Peyer's patch (tissue), 4 donors: ENCODE results near the gene RALGDS. TPM values are rescaled to one million over a fixed set of nuclear protein-coding genes. Genes with fewer than 3 reads are reported as not detected.
"Not testable (repeated sequence)": the region's sequence is repeated elsewhere in the genome, so short reads cannot be mapped to it uniquely, and the experiment has no call there.

ENCODE experiments used
- DNase-seq, 3 donors: peaks; one replicate each; pipeline ENCODE4 v3.0.0-alpha.2; 2017 to 2019
- H3K27ac ChIP-seq, 4 donors: fragments of 200-600 bp; sonication (generic); one replicate each; pipeline ENCODE4 v1.5.1; 2016 to 2019
- H3K27me3 ChIP-seq, 2 donors: fragments of 200-600 bp; sonication (generic); one replicate each; pipeline ENCODE4 v1.5.1; 2019
- H3K36me3 ChIP-seq, 3 donors: fragments of 200-600 bp; sonication (generic); one replicate each; pipeline ENCODE4 v1.5.1; 2016 to 2019
- H3K4me1 ChIP-seq, 4 donors: fragments of 200-600 bp; sonication (generic); one replicate each; pipeline ENCODE4 v1.5.1; 2016 to 2019
- H3K4me3 ChIP-seq, 4 donors: fragments of 200-600 bp; sonication (generic); 1 replicate in 3 of 4; 2 replicates in 1 of 4; pipeline ENCODE4 v1.5.1; 2016 to 2019; ENCODE audit warnings: mild to moderate bottlenecking in 1 of 4
- H3K9me3 ChIP-seq, 4 donors: fragments of 200-600 bp; sonication (generic); one replicate each; pipeline ENCODE4 v1.5.1; 2016 to 2019; ENCODE audit warnings: mild to moderate bottlenecking in 1 of 4
- POLR2A ChIP-seq, 2 donors: fragments of 450-650 bp; IDR thresholded peaks; one replicate each; pipeline ENCODE4 v1.5.1; 2017; ENCODE audit warnings: antibody characterized with exemption in 2 of 2, mild to moderate bottlenecking in 2 of 2, moderate library complexity in 2 of 2
- total RNA-seq, 4 donors: library from RNA; depleted of rRNA; stranded (reverse); fragments of >200 nt; gene quantifications; one replicate each; pipeline ENCODE4 v1.1.0, GENCODE V29; 2016
- TF ChIP-seq, protein P1 (sequence below), 6 experiments: fragments of 450-650 bp in 4 of 6; fragments of 200-600 bp in 2 of 6; sonication (generic) in 1 of 6; IDR thresholded peaks; one replicate each; pipeline ENCODE4 v1.5.1; 2017 to 2019; ENCODE audit warnings: antibody characterized with exemption in 6 of 6, mild to moderate bottlenecking in 3 of 6, moderate library complexity in 1 of 6

Gene RALGDS
- total RNA-seq, 4 donors from 2014 or later, result 53.1 to 237 (median 139) TPM

- Histone ChIP-seq H3K36me3 (peaks cover 0 to 86% (median 2%) of the 10 kb centered on the region in 3 donors), H3K27ac (no peak overlapping the region), H3K4me3 (no peak overlapping the region), H3K9me3 (peaks cover 0 to 4% (median 0%) of the 10 kb centered on the region in 4 donors), H3K27me3 (no peaks in the 10 kb centered on the region), H3K4me1 (peaks cover 0 to 8% (median 0%) of the 10 kb centered on the region in 4 donors)
- DNase-seq, result peak in 1 of 3 donors; percentile 43
- TF ChIP-seq, protein P1, sequence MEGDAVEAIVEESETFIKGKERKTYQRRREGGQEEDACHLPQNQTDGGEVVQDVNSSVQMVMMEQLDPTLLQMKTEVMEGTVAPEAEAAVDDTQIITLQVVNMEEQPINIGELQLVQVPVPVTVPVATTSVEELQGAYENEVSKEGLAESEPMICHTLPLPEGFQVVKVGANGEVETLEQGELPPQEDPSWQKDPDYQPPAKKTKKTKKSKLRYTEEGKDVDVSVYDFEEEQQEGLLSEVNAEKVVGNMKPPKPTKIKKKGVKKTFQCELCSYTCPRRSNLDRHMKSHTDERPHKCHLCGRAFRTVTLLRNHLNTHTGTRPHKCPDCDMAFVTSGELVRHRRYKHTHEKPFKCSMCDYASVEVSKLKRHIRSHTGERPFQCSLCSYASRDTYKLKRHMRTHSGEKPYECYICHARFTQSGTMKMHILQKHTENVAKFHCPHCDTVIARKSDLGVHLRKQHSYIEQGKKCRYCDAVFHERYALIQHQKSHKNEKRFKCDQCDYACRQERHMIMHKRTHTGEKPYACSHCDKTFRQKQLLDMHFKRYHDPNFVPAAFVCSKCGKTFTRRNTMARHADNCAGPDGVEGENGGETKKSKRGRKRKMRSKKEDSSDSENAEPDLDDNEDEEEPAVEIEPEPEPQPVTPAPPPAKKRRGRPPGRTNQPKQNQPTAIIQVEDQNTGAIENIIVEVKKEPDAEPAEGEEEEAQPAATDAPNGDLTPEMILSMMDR (IDR thresholded peaks at IDR 0.05), result no peak
- TF ChIP-seq POLR2A (IDR thresholded peaks at IDR 0.05), result no peak
These were observed 21.1 kb downstream of the RALGDS start for GRCh38 chr9:133099726-133100505.

GRCh38 chr9:133098871-133099270, 22.2 kb downstream of the RALGDS start:
- no peak overlapping the region for H3K4me3 ChIP-seq
- no peaks in the 10 kb centered on the region for H3K27me3 ChIP-seq
- H3K36me3 ChIP-seq, result peaks cover 0 to 75% (median 2%) of the 10 kb centered on the region in 3 donors
- H3K9me3 ChIP-seq, result peaks cover 0 to 4% (median 0%) of the 10 kb centered on the region in 4 donors
- H3K27ac ChIP-seq, result no peak overlapping the region
- peaks cover 0 to 7% (median 0%) of the 10 kb centered on the region in 4 donors for H3K4me1 ChIP-seq
- DNase-seq, result peak in 1 of 3 donors; percentile 44
- no peak for TF ChIP-seq POLR2A (IDR thresholded peaks at IDR 0.05)
- TF ChIP-seq, protein P1 (IDR thresholded peaks at IDR 0.05), result no peak

GRCh38 chr9:133098104-133098754, 22.8 kb downstream of the RALGDS start:
- peaks cover 0 to 70% (median 2%) of the 10 kb centered on the region in 3 donors for H3K36me3 ChIP-seq
- no peak for TF ChIP-seq POLR2A (IDR thresholded peaks at IDR 0.05)
- TF ChIP-seq, protein P1 (IDR thresholded peaks at IDR 0.05), result no peak
- H3K9me3 ChIP-seq, result peaks cover 0 to 4% (median 0%) of the 10 kb centered on the region in 4 donors
- H3K4me1 ChIP-seq, result peaks cover 0 to under 1% (median 0%) of the 10 kb centered on the region in 4 donors
- no peak overlapping the region for H3K27ac ChIP-seq
- no peaks in the 10 kb centered on the region for H3K27me3 ChIP-seq
- DNase-seq, result peak in 2 of 3 donors; percentile 44 to 48
- no peak overlapping the region for H3K4me3 ChIP-seq

DNA sequence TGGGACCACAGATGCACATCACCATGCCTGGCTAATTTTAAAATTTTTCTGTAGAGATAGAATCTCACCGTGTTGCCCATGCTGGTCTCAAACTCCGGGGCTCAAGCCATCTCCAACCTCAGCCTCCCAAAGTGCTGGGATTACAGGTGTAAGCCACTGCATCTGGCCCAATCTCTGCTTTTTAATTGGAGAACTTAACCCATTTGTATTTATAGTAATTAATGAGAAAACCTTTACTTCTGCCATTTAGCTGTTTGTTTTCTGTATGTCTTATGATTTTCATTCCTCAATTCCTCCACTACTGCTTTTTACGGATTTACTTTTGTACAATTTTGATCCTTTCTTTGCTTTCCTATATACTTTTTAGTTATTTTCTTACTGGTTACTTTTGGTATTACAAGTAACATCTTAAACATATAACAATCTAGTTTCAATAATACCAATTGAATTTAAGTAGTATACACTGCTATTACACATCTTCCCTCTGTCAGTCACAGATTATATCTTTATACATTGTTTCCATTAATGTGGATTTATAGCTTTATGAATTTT, 26.1 kb downstream of the RALGDS start:
- no peaks in the 10 kb centered on the region for H3K4me1 ChIP-seq
- no peak overlapping the region for H3K4me3 ChIP-seq
- H3K36me3 ChIP-seq, result peaks cover 0 to 38% (median 2%) of the 10 kb centered on the region in 3 donors
- no peaks in the 10 kb centered on the region for H3K27me3 ChIP-seq
- peaks cover 0 to 4% (median 0%) of the 10 kb centered on the region in 4 donors for H3K9me3 ChIP-seq
- DNase-seq, result no peak
- H3K27ac ChIP-seq, result no peak overlapping the region
- no peak for TF ChIP-seq POLR2A (IDR thresholded peaks at IDR 0.05)
- TF ChIP-seq, protein P1 (IDR thresholded peaks at IDR 0.05), result peak in 1 of 6 experiments; percentile 12

DNA sequence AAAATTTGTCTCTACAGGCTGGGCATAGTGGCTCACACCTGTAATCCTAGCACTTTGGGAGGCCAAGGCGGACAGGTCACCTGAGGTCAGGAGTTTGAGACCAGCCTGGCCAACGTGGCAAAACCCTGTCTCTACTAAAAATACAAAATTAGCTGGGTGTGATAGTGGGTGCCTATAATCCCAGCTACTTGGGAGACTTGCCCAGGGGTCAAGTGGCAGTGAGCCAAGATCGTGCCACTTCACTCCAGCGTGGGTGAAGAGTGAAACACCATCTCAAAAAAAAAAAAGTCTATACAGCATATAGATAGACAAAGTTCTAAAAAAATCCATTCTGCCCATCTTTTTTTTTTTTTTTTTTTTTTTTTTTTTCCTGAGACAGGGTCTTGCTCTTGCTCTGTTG, 26.7 kb downstream of the RALGDS start:
- H3K4me1 ChIP-seq, H3K27me3 ChIP-seq, H3K4me3 ChIP-seq, H3K9me3 ChIP-seq, H3K27ac ChIP-seq, DNase-seq: not testable (repeated sequence)
- H3K36me3 ChIP-seq, result peaks cover 0 to 32% (median 2%) of the 10 kb centered on the region in 3 donors
